Measurements from ENCODE around the gene BNIPL. TPM values are rescaled to one million over a fixed set of nuclear protein-coding genes. Genes with fewer than 3 reads are reported as not detected.

Gene BNIPL
- total and polyA plus RNA-seq, 2 experiments from 2014 or later: 0.65 to 0.66 TPM

GRCh38 chr1:150995896-150996295 lies 40.5 kb upstream of the BNIPL start:
- Histone ChIP-seq H3K9me3 (ENCODE audit: low read depth) (no peaks in the 10 kb centered on the region), H3K27me3 (no peaks in the 10 kb centered on the region), H3K27ac (no peak overlapping the region), H3K4me1 (ENCODE audit: low read depth) (no peaks in the 10 kb centered on the region), H3K36me3 (peaks cover 5% of the 10 kb centered on the region), H3K4me3 (no peak overlapping the region)
- TF ChIP-seq CTCF (IDR thresholded peaks at IDR 0.05; ENCODE audit: low read depth, low read length): peak; percentile 63
- DNase-seq (ENCODE audit: low read depth in 1 of 2, low spot score in 1 of 2): peak; percentile 46 to 62

GRCh38 chr1:150997126-150997872 lies 39.1 kb upstream of the BNIPL start:
- Histone ChIP-seq H3K36me3 (peaks cover 5% of the 10 kb centered on the region), H3K27ac (no peak overlapping the region), H3K4me3 (no peak overlapping the region), H3K27me3 (no peaks in the 10 kb centered on the region), H3K9me3 (ENCODE audit: low read depth) (no peaks in the 10 kb centered on the region), H3K4me1 (ENCODE audit: low read depth) (no peaks in the 10 kb centered on the region)
- TF ChIP-seq CTCF (IDR thresholded peaks at IDR 0.05; ENCODE audit: low read depth, low read length): no peak
- no peak for DNase-seq (ENCODE audit: low read depth in 1 of 2, low spot score in 1 of 2)

GRCh38 chr1:150997949-150998348 lies 38.4 kb upstream of the BNIPL start:
- TF ChIP-seq CTCF (IDR thresholded peaks at IDR 0.05; ENCODE audit: low read depth, low read length): no peak
- no peaks in the 10 kb centered on the region for H3K4me1 ChIP-seq (ENCODE audit: low read depth)
- no peak overlapping the region for H3K27ac ChIP-seq
- H3K27me3 ChIP-seq: no peaks in the 10 kb centered on the region
- DNase-seq (ENCODE audit: low read depth in 1 of 2, low spot score in 1 of 2): no peak
- no peak overlapping the region for H3K4me3 ChIP-seq
- peaks cover 5% of the 10 kb centered on the region for H3K36me3 ChIP-seq
- H3K9me3 ChIP-seq (ENCODE audit: low read depth): no peaks in the 10 kb centered on the region

- Histone ChIP-seq H3K4me1 (ENCODE audit: low read depth) (no peaks in the 10 kb centered on the region), H3K4me3 (no peak overlapping the region), H3K27ac (no peak overlapping the region), H3K36me3 (peaks cover 5% of the 10 kb centered on the region), H3K9me3 (ENCODE audit: low read depth) (no peaks in the 10 kb centered on the region), H3K27me3 (no peaks in the 10 kb centered on the region)
- DNase-seq (ENCODE audit: low read depth in 1 of 2, low spot score in 1 of 2): peak in 1 of 2 donors; percentile 81
- no peak for TF ChIP-seq CTCF (IDR thresholded peaks at IDR 0.05; ENCODE audit: low read depth, low read length)
Observed at GRCh38 chr1:150999051-150999674, 37.2 kb upstream of the BNIPL start.

- TF ChIP-seq CTCF (IDR thresholded peaks at IDR 0.05; ENCODE audit: low read depth, low read length): no peak
- DNase-seq (ENCODE audit: low read depth in 1 of 2, low spot score in 1 of 2): no peak
- no peak overlapping the region for H3K27ac ChIP-seq
- H3K36me3 ChIP-seq: peaks cover 5% of the 10 kb centered on the region
- no peak overlapping the region for H3K4me3 ChIP-seq
- H3K4me1 ChIP-seq (ENCODE audit: low read depth): peaks cover 4% of the 10 kb centered on the region
- H3K9me3 ChIP-seq (ENCODE audit: low read depth): no peaks in the 10 kb centered on the region
- no peaks in the 10 kb centered on the region for H3K27me3 ChIP-seq
Observed at GRCh38 chr1:150999926-151000325, 36.5 kb upstream of the BNIPL start.
